Measurements from ENCODE around the gene ITPR3. TPM values are rescaled to one million over a fixed set of nuclear protein-coding genes. Genes with fewer than 3 reads are reported as not detected.

The ITPR3 gene
- total and polyA plus RNA-seq, 2 experiments from 2014 or later: 0.13 to 1.1 TPM

GRCh38 chr6:33588894-33589293, 32.2 kb upstream of the ITPR3 start:
- TF ChIP-seq, protein P1, sequence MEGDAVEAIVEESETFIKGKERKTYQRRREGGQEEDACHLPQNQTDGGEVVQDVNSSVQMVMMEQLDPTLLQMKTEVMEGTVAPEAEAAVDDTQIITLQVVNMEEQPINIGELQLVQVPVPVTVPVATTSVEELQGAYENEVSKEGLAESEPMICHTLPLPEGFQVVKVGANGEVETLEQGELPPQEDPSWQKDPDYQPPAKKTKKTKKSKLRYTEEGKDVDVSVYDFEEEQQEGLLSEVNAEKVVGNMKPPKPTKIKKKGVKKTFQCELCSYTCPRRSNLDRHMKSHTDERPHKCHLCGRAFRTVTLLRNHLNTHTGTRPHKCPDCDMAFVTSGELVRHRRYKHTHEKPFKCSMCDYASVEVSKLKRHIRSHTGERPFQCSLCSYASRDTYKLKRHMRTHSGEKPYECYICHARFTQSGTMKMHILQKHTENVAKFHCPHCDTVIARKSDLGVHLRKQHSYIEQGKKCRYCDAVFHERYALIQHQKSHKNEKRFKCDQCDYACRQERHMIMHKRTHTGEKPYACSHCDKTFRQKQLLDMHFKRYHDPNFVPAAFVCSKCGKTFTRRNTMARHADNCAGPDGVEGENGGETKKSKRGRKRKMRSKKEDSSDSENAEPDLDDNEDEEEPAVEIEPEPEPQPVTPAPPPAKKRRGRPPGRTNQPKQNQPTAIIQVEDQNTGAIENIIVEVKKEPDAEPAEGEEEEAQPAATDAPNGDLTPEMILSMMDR (IDR thresholded peaks at IDR 0.05; ENCODE audit: low read depth, low read length): no peak
- Histone ChIP-seq H3K4me3 (no peak overlapping the region), H3K27me3 (peaks cover 7% of the 10 kb centered on the region), H3K27ac (no peak overlapping the region), H3K9me3 (ENCODE audit: low read depth) (no peaks in the 10 kb centered on the region), H3K36me3 (no peaks in the 10 kb centered on the region), H3K4me1 (ENCODE audit: low read depth) (peaks cover 10% of the 10 kb centered on the region)
- no peak for DNase-seq (ENCODE audit: low read depth in 1 of 2, low spot score in 1 of 2)

- no peak overlapping the region for H3K4me3 ChIP-seq
- DNase-seq (ENCODE audit: low read depth in 1 of 2, low spot score in 1 of 2): no peak
- TF ChIP-seq, protein P1 (IDR thresholded peaks at IDR 0.05; ENCODE audit: low read depth, low read length): no peak
- no peaks in the 10 kb centered on the region for H3K9me3 ChIP-seq (ENCODE audit: low read depth)
- H3K36me3 ChIP-seq: no peaks in the 10 kb centered on the region
- peaks cover 7% of the 10 kb centered on the region for H3K27me3 ChIP-seq
- no peak overlapping the region for H3K27ac ChIP-seq
- peaks cover 10% of the 10 kb centered on the region for H3K4me1 ChIP-seq (ENCODE audit: low read depth)
Observed at GRCh38 chr6:33589392-33589730, 31.8 kb upstream of the ITPR3 start.

DNA sequence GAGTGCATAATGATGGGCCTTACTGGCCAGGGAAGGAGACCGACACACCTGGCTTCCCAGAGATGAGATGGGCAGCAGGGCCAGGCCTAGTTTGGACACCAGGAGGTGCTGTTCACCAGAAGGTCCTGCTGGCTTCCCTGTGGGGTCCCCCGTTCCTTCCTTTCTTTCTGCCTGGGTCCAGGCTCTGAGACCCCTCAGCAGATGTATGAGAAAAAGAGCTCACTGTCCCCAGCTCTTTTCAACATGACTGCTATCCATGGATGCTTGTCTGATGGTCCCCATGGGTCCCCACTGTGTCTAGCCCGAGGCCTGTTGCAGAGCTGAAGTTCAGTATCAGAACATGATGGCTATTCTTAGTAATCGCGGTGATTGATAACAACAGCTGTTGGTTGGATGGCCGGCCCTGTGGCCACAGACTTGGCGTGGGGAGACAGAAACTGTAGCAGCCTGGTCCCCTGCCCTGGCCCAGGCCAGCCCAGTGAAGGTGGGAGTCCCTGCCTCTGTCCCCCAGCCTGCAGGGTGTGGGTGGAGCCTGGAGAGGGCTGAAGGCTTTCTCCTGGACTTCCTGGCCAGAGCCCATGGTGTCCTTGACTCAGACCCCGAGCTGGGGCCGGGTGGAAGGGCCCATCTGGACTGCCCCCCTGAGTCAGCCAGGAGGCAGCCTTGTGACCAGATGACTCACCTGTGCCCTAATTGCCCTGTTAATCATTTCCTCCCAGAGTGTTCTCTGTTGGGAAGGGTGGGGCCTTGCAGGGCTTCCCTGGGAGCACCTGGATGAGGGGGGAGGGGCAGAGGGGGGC, 31.2 kb upstream of the ITPR3 start:
- Histone ChIP-seq H3K27ac (peak overlapping the region; percentile 34), H3K36me3 (no peaks in the 10 kb centered on the region), H3K9me3 (ENCODE audit: low read depth) (no peaks in the 10 kb centered on the region), H3K4me3 (no peak overlapping the region), H3K4me1 (ENCODE audit: low read depth) (peaks cover 10% of the 10 kb centered on the region), H3K27me3 (peaks cover 7% of the 10 kb centered on the region)
- TF ChIP-seq, protein P1 (IDR thresholded peaks at IDR 0.05; ENCODE audit: low read depth, low read length): peak; percentile 95
- peak; percentile 69 to 75 for DNase-seq (ENCODE audit: low read depth in 1 of 2, low spot score in 1 of 2)

DNA sequence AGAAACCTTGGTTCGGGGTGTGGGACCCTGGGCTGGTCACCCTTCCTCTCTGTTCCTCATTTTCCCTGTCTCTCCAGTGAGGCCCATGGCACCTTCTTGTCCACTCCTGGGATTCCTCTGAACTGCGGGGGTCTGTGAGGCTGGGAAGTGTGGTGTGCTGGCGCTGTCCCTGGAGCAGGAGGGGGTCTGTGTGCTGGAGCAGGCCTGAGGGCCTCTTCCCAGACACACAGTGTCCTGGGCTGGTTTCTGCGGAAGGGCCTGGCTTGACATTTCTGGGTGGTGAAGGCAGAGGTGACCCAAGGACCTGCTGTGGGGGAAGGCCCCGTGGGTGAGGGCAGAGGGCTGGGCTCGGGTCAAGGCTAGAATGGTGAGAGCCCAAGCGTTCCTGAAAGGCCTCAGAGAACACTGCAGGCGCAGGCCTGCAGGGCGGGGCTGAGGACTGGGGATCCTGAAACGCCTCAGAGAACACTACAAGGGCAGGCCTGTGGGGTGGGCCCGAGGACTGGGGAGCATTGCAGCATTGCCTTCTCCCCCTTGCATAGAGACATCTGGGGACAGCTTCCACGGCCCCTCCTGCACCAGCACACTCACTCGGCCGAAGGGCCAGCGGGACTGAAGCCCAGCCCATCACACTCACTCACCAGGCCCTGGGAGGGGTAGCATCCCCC, 30.5 kb upstream of the ITPR3 start:
- peaks cover 10% of the 10 kb centered on the region for H3K4me1 ChIP-seq (ENCODE audit: low read depth)
- no peak overlapping the region for H3K4me3 ChIP-seq
- no peak for DNase-seq (ENCODE audit: low read depth in 1 of 2, low spot score in 1 of 2)
- no peaks in the 10 kb centered on the region for H3K9me3 ChIP-seq (ENCODE audit: low read depth)
- no peaks in the 10 kb centered on the region for H3K36me3 ChIP-seq
- peaks cover 7% of the 10 kb centered on the region for H3K27me3 ChIP-seq
- TF ChIP-seq, protein P1 (IDR thresholded peaks at IDR 0.05; ENCODE audit: low read depth, low read length): no peak
- H3K27ac ChIP-seq: peak overlapping the region; percentile 34

DNA sequence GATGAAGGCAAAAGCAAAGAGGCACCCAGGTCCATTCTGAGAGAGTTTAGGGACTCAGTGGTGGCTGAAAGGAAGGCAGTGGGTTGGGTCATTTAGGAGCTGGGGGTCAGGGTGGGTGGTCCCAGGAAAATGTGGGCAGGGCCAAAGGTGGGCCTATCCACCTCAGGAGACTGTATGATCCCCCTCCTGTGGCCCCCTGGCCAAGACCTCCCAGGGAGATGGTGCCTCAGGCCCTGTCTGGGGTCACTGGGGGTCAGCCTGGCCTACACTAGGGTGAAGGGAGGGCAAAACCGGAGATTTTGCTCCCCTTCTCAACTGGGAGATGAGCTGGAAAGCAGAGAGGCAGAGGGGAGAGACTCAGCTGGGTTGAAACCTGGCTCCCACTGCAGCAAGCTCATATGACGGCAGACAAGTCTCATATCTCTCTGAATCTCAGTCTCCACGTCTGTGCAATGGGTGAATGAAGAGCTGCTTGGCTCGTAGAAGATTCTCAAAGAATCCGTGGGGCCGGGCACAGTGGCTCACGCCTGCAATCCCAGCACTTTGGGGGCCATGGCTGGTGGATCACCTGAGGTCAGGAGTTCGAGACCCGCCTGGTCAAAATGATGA, 29.6 kb upstream of the ITPR3 start:
- TF ChIP-seq, protein P1 (IDR thresholded peaks at IDR 0.05; ENCODE audit: low read depth, low read length): no peak
- Histone ChIP-seq H3K9me3 (ENCODE audit: low read depth) (no peaks in the 10 kb centered on the region), H3K4me3 (no peak overlapping the region), H3K4me1 (ENCODE audit: low read depth) (peaks cover 10% of the 10 kb centered on the region), H3K36me3 (no peaks in the 10 kb centered on the region), H3K27me3 (peaks cover 7% of the 10 kb centered on the region), H3K27ac (no peak overlapping the region)
- no peak for DNase-seq (ENCODE audit: low read depth in 1 of 2, low spot score in 1 of 2)

All from cardiac muscle cell (in vitro differentiated cells and primary cell).